ENCODE data around the gene FAM3A.

- TF ChIP-seq EZH2 (IDR thresholded peaks at IDR 0.05; ENCODE audit: low read length, unreplicated experiment), result no peak
- no peak for TF ChIP-seq CTCF (conservative IDR thresholded peaks at IDR 0.05; ENCODE audit: low read depth, low read length)
Measured at GRCh38 chrX:154466907-154467306, 49.1 kb downstream of the FAM3A start.
